Stimulated activated naive CD8-positive, alpha-beta T cell treated with anti-CD3 and anti-CD28 coated beads, Interleukin-15, amount 100 ng/mL, for 72 hours (primary cell): ENCODE data around the gene HTRA1.

Experiments used
- ATAC-seq: fragments of 150-1000 bp; cut with Tn5 transposase; 2 replicates; pipeline ENCODE4 v1.10.0; 2021; ENCODE audit warnings: mild to moderate bottlenecking, moderate library complexity
- DNase-seq, 2 donors: peaks; one replicate each; pipeline ENCODE4 v3.0.0; 2021 to 2022
- H3K27ac Mint-ChIP-seq, 2 donors: one replicate each; pipeline ENCODE4 v1.8.0; 2022; ENCODE audit warnings: mild to moderate bottlenecking in 2 of 2, mixed read lengths in 2 of 2, moderate library complexity in 2 of 2
- H3K27me3 Mint-ChIP-seq: one replicate; pipeline ENCODE4 v1.8.0; 2022; ENCODE audit warnings: mixed read lengths
- H3K4me1 Mint-ChIP-seq: one replicate; pipeline ENCODE4 v1.8.0; 2022; ENCODE audit warnings: mild to moderate bottlenecking, mixed read lengths
- H3K4me3 Mint-ChIP-seq, 2 donors: one replicate each; pipeline ENCODE4 v1.8.0; 2022; ENCODE audit warnings: mild to moderate bottlenecking in 2 of 2, mixed read lengths in 2 of 2, moderate library complexity in 1 of 2
- H3K9me3 Mint-ChIP-seq, 2 donors: one replicate each; pipeline ENCODE4 v1.8.0; 2022; ENCODE audit warnings: mixed read lengths in 2 of 2

Gene HTRA1

GRCh38 chr10:122531261-122531660, 69.9 kb downstream of the HTRA1 start:
- no peak overlapping the region for H3K27ac Mint-ChIP-seq
- no peaks in the 10 kb centered on the region for H3K9me3 Mint-ChIP-seq
- DNase-seq: no peak
- H3K4me3 Mint-ChIP-seq: no peak overlapping the region
- ATAC-seq: no peak
- H3K4me1 Mint-ChIP-seq: no peaks in the 10 kb centered on the region
- peaks cover 23% of the 10 kb centered on the region for H3K27me3 Mint-ChIP-seq

GRCh38 chr10:122531939-122532338, 70.6 kb downstream of the HTRA1 start:
- no peak for ATAC-seq

GRCh38 chr10:122532601-122533296, 71.4 kb downstream of the HTRA1 start:
- ATAC-seq: no peak
- no peak for DNase-seq
- no peak overlapping the region for H3K4me3 Mint-ChIP-seq
- peaks cover 24% of the 10 kb centered on the region for H3K27me3 Mint-ChIP-seq
- no peak overlapping the region for H3K27ac Mint-ChIP-seq
- peaks cover 4% of the 10 kb centered on the region for H3K4me1 Mint-ChIP-seq
- H3K9me3 Mint-ChIP-seq: no peaks in the 10 kb centered on the region

More at GRCh38 chr10:122531939-122532338, 70.6 kb downstream of the HTRA1 start:
- no peaks in the 10 kb centered on the region for H3K9me3 Mint-ChIP-seq
- DNase-seq: no peak
- no peak overlapping the region for H3K4me3 Mint-ChIP-seq
- H3K27ac Mint-ChIP-seq: no peak overlapping the region
- peaks cover 23% of the 10 kb centered on the region for H3K27me3 Mint-ChIP-seq
- H3K4me1 Mint-ChIP-seq: no peaks in the 10 kb centered on the region

- ATAC-seq (peak; percentile 43), DNase-seq (no peak)
- Mint-ChIP-seq H3K27ac (no peak overlapping the region), H3K4me3 (no peak overlapping the region), H3K4me1 (peaks cover 31% of the 10 kb centered on the region), H3K9me3 (no peaks in the 10 kb centered on the region), H3K27me3 (peaks cover 22% of the 10 kb centered on the region)
Measured at GRCh38 chr10:122537545-122537944, 76.2 kb downstream of the HTRA1 start.

- H3K9me3 Mint-ChIP-seq: no peaks in the 10 kb centered on the region
- peaks cover 50% of the 10 kb centered on the region for H3K4me1 Mint-ChIP-seq
- DNase-seq (peak in 1 of 2 donors; percentile 17), ATAC-seq (peak; percentile 90)
- H3K27ac Mint-ChIP-seq: peak overlapping the region; percentile 78 to 88
- H3K4me3 Mint-ChIP-seq: no peak overlapping the region
- H3K27me3 Mint-ChIP-seq: peaks cover 38% of the 10 kb centered on the region
Measured at GRCh38 chr10:122541541-122542002, 80.2 kb downstream of the HTRA1 start.

- no peak for DNase-seq
- Mint-ChIP-seq H3K27me3 (peaks cover 29% of the 10 kb centered on the region), H3K9me3 (no peaks in the 10 kb centered on the region), H3K4me3 (no peak overlapping the region), H3K27ac (no peak overlapping the region), H3K4me1 (peaks cover 42% of the 10 kb centered on the region)
- no peak for ATAC-seq
Measured at GRCh38 chr10:122543676-122544445, 82.5 kb downstream of the HTRA1 start.

- Mint-ChIP-seq H3K27ac (no peak overlapping the region), H3K4me3 (no peak overlapping the region), H3K9me3 (no peaks in the 10 kb centered on the region), H3K27me3 (peaks cover 23% of the 10 kb centered on the region), H3K4me1 (peaks cover 42% of the 10 kb centered on the region)
- no peak for DNase-seq
- no peak for ATAC-seq
Measured at GRCh38 chr10:122544493-122544892, 83.1 kb downstream of the HTRA1 start.

GRCh38 chr10:122546242-122546641, 84.9 kb downstream of the HTRA1 start:
- H3K27ac Mint-ChIP-seq: no peak overlapping the region
- H3K4me3 Mint-ChIP-seq: no peak overlapping the region
- H3K9me3 Mint-ChIP-seq: no peaks in the 10 kb centered on the region
- ATAC-seq (no peak), DNase-seq (no peak)
- H3K27me3 Mint-ChIP-seq: peaks cover 15% of the 10 kb centered on the region
- peaks cover 35% of the 10 kb centered on the region for H3K4me1 Mint-ChIP-seq

GRCh38 chr10:122548407-122549085, 87.2 kb downstream of the HTRA1 start:
- no peak overlapping the region for H3K27ac Mint-ChIP-seq
- peaks cover 25% of the 10 kb centered on the region for H3K4me1 Mint-ChIP-seq
- no peak for DNase-seq

GRCh38 chr10:122549636-122550035, 88.3 kb downstream of the HTRA1 start:
- H3K27me3 Mint-ChIP-seq: no peaks in the 10 kb centered on the region

More at GRCh38 chr10:122548407-122549085, 87.2 kb downstream of the HTRA1 start:
- ATAC-seq: no peak
- Mint-ChIP-seq H3K4me3 (no peak overlapping the region), H3K9me3 (no peaks in the 10 kb centered on the region), H3K27me3 (peaks cover 6% of the 10 kb centered on the region)

GRCh38 chr10:122550427-122550826, 89.1 kb downstream of the HTRA1 start:
- ATAC-seq: no peak
- H3K27ac Mint-ChIP-seq: no peak overlapping the region
- H3K9me3 Mint-ChIP-seq: no peaks in the 10 kb centered on the region
- no peak for DNase-seq
- no peaks in the 10 kb centered on the region for H3K27me3 Mint-ChIP-seq
- no peak overlapping the region for H3K4me3 Mint-ChIP-seq
- peaks cover 16% of the 10 kb centered on the region for H3K4me1 Mint-ChIP-seq

More at GRCh38 chr10:122549636-122550035, 88.3 kb downstream of the HTRA1 start:
- Mint-ChIP-seq H3K4me3 (no peak overlapping the region), H3K27ac (no peak overlapping the region), H3K4me1 (peaks cover 16% of the 10 kb centered on the region), H3K9me3 (no peaks in the 10 kb centered on the region)
- DNase-seq: no peak
- no peak for ATAC-seq

GRCh38 chr10:122550983-122551382, 89.6 kb downstream of the HTRA1 start:
- Mint-ChIP-seq H3K4me3 (peak overlapping the region in 1 of 2 donors; percentile 34), H3K9me3 (no peaks in the 10 kb centered on the region), H3K27me3 (peaks cover under 1% of the 10 kb centered on the region), H3K4me1 (peaks cover 16% of the 10 kb centered on the region), H3K27ac (peak overlapping the region in 1 of 2 donors; percentile 13)
- DNase-seq (no peak), ATAC-seq (peak; percentile 18)

- peak; percentile 95 for ATAC-seq
- H3K4me1 Mint-ChIP-seq: peaks cover 16% of the 10 kb centered on the region
- no peaks in the 10 kb centered on the region for H3K9me3 Mint-ChIP-seq
- peak; percentile 58 to 62 for DNase-seq
- H3K27ac Mint-ChIP-seq: peak overlapping the region in 1 of 2 donors; percentile 13
- peak overlapping the region in 1 of 2 donors; percentile 34 for H3K4me3 Mint-ChIP-seq
- peaks cover 5% of the 10 kb centered on the region for H3K27me3 Mint-ChIP-seq
Measured at GRCh38 chr10:122551450-122551849, 90.1 kb downstream of the HTRA1 start.

GRCh38 chr10:122553341-122553740, 92.0 kb downstream of the HTRA1 start:
- H3K27me3 Mint-ChIP-seq: peaks cover 9% of the 10 kb centered on the region
- ATAC-seq (no peak), DNase-seq (no peak)
- no peak overlapping the region for H3K27ac Mint-ChIP-seq
- H3K4me3 Mint-ChIP-seq: no peak overlapping the region
- H3K4me1 Mint-ChIP-seq: peaks cover 26% of the 10 kb centered on the region
- H3K9me3 Mint-ChIP-seq: no peaks in the 10 kb centered on the region

- Mint-ChIP-seq H3K27ac (no peak overlapping the region), H3K4me3 (no peak overlapping the region), H3K4me1 (peaks cover 36% of the 10 kb centered on the region), H3K9me3 (no peaks in the 10 kb centered on the region), H3K27me3 (peaks cover 9% of the 10 kb centered on the region)
- ATAC-seq: no peak
- DNase-seq: no peak
Measured at GRCh38 chr10:122554131-122555036, 93.0 kb downstream of the HTRA1 start.
